K562 (cell line): ENCODE measurements around the gene CYP2J2.

Source experiments
- PML ChIP-seq: IDR thresholded peaks from 2 replicates; pipeline ENCODE4 v1.6.1; 2012; ENCODE audit warnings: low read length, inconsistent platforms
- ZC3H8 ChIP-seq: fragments of 450-650 bp; IDR thresholded peaks from 2 replicates; pipeline ENCODE4 v1.6.1; 2017
- TF ChIP-seq, protein P1 (sequence below), 2 experiments: fragments of 450-650 bp in 1 of 2; sonication (generic) in 1 of 2; formaldehyde crosslinking in 1 of 2; IDR thresholded peaks in 1 of 2; conservative IDR thresholded peaks in 1 of 2; 2 replicates each; pipeline versions ENCODE4 v1.6.1 to v1.8.1; 2016 to 2023; ENCODE audit warnings: mild to moderate bottlenecking in 2 of 2, moderate library complexity in 2 of 2, inconsistent platforms in 1 of 2, missing genetic modification reagents in 1 of 2

DNA sequence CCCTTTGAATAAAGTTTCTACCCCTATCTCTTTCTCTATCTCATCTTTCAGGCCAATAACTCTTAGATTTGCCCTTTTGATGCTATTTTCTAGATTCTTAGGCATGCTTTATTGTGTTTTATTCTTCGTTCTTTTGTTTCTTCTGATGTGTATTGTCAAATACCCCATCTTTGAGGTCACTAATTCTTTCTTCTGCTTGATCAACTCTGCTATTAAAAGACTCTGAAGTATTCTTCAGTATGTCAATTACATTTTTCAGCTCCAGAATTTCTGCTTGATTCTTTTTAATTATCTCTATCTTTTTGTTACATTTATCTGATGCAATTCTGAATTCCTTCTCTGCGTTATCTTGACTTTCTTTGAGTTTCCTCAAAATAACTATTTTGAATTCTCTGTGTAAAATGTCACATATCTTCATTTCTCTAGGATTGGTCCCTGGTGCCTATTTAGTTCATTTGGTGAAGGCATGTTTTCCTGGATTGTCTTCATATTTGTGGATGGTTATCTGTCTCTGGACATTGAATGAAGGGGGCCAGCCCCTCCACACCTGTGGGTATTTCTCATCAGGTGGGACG lies 11.2 kb upstream of the CYP2J2 start:
- TF ChIP-seq, protein P1, sequence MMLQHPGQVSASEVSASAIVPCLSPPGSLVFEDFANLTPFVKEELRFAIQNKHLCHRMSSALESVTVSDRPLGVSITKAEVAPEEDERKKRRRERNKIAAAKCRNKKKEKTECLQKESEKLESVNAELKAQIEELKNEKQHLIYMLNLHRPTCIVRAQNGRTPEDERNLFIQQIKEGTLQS (IDR thresholded peaks at IDR 0.05), result no peak
- TF ChIP-seq, protein P1 (CRISPR knock-in tag; conservative IDR thresholded peaks at IDR 0.05), result no peak
- no peak for TF ChIP-seq PML
- TF ChIP-seq ZC3H8, result no peak
